ENCODE results near the gene KRT3.

Gene KRT3

DNA sequence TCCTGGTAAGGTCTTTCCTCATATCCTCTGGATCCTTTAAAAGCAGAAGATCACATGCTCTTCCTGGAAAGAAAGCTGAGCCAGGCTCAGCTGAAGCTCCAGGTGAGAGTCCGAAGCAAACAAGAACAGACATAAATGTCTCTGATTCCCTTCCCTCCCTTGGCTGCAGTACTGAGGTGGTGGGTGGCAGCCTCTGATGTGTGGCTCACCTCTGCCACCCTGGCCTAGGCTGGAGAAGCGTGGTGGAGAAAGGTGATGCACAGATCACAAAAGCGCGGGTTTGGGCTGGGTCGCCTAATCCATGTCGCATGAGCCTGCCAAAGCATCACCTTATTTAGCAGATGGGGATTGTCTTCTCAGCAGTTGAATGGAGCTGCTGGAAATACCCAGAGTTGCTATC lies 16.0 kb downstream of the KRT3 start:
- Histone ChIP-seq H3F3A (ENCODE audit: insufficient read depth, low read length) (no peaks in the 10 kb centered on the region), H3K9ac (ENCODE audit: low read length) (no peak overlapping the region), H3K27ac (ENCODE audit: low read length) (no peak overlapping the region), H3K9me3 (replicated peaks; ENCODE audit: insufficient read depth, low read length) (no peaks in the 10 kb centered on the region), H4K20me1 (ENCODE audit: insufficient read depth, low read length) (no peaks in the 10 kb centered on the region), H2AFZ (ENCODE audit: low read length) (no peak overlapping the region), H3K4me2 (ENCODE audit: low read depth, low read length) (no peak overlapping the region), H3K4me3 (ENCODE audit: low read length) (no peak overlapping the region), H3K79me2 (ENCODE audit: low read length) (no peaks in the 10 kb centered on the region), H3K9me2 (replicated peaks; ENCODE audit: insufficient read depth, low read length) (no peaks in the 10 kb centered on the region), H3K36me3 (replicated peaks; ENCODE audit: insufficient read depth, low read length) (no peaks in the 10 kb centered on the region), H3K4me1 (ENCODE audit: low read length) (no peaks in the 10 kb centered on the region), H3K27me3 (replicated peaks; ENCODE audit: insufficient read depth, low read length) (peaks cover 63% of the 10 kb centered on the region)
- DNase-seq, result no peak
- TF ChIP-seq, protein P1, sequence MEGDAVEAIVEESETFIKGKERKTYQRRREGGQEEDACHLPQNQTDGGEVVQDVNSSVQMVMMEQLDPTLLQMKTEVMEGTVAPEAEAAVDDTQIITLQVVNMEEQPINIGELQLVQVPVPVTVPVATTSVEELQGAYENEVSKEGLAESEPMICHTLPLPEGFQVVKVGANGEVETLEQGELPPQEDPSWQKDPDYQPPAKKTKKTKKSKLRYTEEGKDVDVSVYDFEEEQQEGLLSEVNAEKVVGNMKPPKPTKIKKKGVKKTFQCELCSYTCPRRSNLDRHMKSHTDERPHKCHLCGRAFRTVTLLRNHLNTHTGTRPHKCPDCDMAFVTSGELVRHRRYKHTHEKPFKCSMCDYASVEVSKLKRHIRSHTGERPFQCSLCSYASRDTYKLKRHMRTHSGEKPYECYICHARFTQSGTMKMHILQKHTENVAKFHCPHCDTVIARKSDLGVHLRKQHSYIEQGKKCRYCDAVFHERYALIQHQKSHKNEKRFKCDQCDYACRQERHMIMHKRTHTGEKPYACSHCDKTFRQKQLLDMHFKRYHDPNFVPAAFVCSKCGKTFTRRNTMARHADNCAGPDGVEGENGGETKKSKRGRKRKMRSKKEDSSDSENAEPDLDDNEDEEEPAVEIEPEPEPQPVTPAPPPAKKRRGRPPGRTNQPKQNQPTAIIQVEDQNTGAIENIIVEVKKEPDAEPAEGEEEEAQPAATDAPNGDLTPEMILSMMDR (IDR thresholded peaks at IDR 0.05; ENCODE audit: low read length), result no peak
- TF ChIP-seq EZH2 (optimal IDR thresholded peaks at IDR 0.05; ENCODE audit: low read depth, low read length) (no peak), EZH2phosphoT487 (IDR thresholded peaks at IDR 0.05; ENCODE audit: low read length) (no peak)

DNA sequence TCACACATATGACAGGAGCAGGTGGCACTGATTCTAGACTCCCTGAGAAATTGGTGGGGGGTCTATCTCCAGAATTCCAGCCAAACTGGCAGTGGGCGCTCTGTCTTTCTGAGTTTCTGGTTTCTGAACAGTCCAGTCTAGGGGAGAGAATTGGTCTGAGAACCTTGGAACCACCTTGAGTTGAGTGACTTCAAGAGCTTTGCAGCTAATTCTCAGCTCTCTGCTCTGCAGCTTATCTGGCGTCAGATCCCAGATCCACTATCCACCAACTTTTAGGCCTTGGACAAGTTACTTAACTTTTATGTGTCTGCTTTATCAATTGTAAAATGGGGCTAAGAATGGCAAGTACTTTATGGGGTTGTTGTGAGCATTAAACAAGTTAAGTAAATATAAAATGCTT lies 17.1 kb downstream of the KRT3 start:
- H3K4me3 ChIP-seq (ENCODE audit: low read length), result no peak overlapping the region
- TF ChIP-seq, protein P1 (IDR thresholded peaks at IDR 0.05; ENCODE audit: low read length), result no peak
- H4K20me1 ChIP-seq (ENCODE audit: insufficient read depth, low read length), result no peaks in the 10 kb centered on the region
- no peaks in the 10 kb centered on the region for H3F3A ChIP-seq (ENCODE audit: insufficient read depth, low read length)
- H2AFZ ChIP-seq (ENCODE audit: low read length), result no peak overlapping the region
- H3K79me2 ChIP-seq (ENCODE audit: low read length), result no peaks in the 10 kb centered on the region
- H3K27ac ChIP-seq (ENCODE audit: low read length), result no peak overlapping the region
- H3K36me3 ChIP-seq (replicated peaks; ENCODE audit: insufficient read depth, low read length), result no peaks in the 10 kb centered on the region
- H3K4me1 ChIP-seq (ENCODE audit: low read length), result no peaks in the 10 kb centered on the region
- no peak overlapping the region for H3K4me2 ChIP-seq (ENCODE audit: low read depth, low read length)
- no peak for DNase-seq
- H3K27me3 ChIP-seq (replicated peaks; ENCODE audit: insufficient read depth, low read length), result peaks cover 60% of the 10 kb centered on the region
- no peaks in the 10 kb centered on the region for H3K9me2 ChIP-seq (replicated peaks; ENCODE audit: insufficient read depth, low read length)
- no peak overlapping the region for H3K9ac ChIP-seq (ENCODE audit: low read length)
- H3K9me3 ChIP-seq (replicated peaks; ENCODE audit: insufficient read depth, low read length), result no peaks in the 10 kb centered on the region

- Histone ChIP-seq H3K9me3 (replicated peaks; ENCODE audit: insufficient read depth, low read length) (no peaks in the 10 kb centered on the region), H3K9me2 (replicated peaks; ENCODE audit: insufficient read depth, low read length) (no peaks in the 10 kb centered on the region), H2AFZ (ENCODE audit: low read length) (no peak overlapping the region), H4K20me1 (ENCODE audit: insufficient read depth, low read length) (no peaks in the 10 kb centered on the region), H3K4me1 (ENCODE audit: low read length) (no peaks in the 10 kb centered on the region), H3K4me3 (ENCODE audit: low read length) (no peak overlapping the region), H3K9ac (ENCODE audit: low read length) (no peak overlapping the region), H3F3A (ENCODE audit: insufficient read depth, low read length) (no peaks in the 10 kb centered on the region), H3K27ac (ENCODE audit: low read length) (no peak overlapping the region), H3K79me2 (ENCODE audit: low read length) (no peaks in the 10 kb centered on the region), H3K27me3 (replicated peaks; ENCODE audit: insufficient read depth, low read length) (peaks cover 64% of the 10 kb centered on the region), H3K4me2 (ENCODE audit: low read depth, low read length) (no peak overlapping the region), H3K36me3 (replicated peaks; ENCODE audit: insufficient read depth, low read length) (no peaks in the 10 kb centered on the region)
- TF ChIP-seq EZH2 (optimal IDR thresholded peaks at IDR 0.05; ENCODE audit: low read depth, low read length) (no peak), EZH2phosphoT487 (IDR thresholded peaks at IDR 0.05; ENCODE audit: low read length) (no peak)
- TF ChIP-seq, protein P1 (IDR thresholded peaks at IDR 0.05; ENCODE audit: low read length), result no peak
- DNase-seq, result no peak
Measured at GRCh38 chr12:52777566-52777965, 18.4 kb downstream of the KRT3 start.

All from MM.1S (cell line).